ENCODE results near the gene CYTH3. TPM values are rescaled to one million over a fixed set of nuclear protein-coding genes. Genes with fewer than 3 reads are reported as not detected.

The CYTH3 gene
- total and polyA plus RNA-seq, 2 of the 13 experiments (the other 11 are each of a cell fraction or from before 2014, with no cell fraction given) = 3.1 to 3.8 TPM

GRCh38 chr7:6156734-6157133 is 115.7 kb downstream of the CYTH3 start (continued):
- TF ChIP-seq, protein P1, sequence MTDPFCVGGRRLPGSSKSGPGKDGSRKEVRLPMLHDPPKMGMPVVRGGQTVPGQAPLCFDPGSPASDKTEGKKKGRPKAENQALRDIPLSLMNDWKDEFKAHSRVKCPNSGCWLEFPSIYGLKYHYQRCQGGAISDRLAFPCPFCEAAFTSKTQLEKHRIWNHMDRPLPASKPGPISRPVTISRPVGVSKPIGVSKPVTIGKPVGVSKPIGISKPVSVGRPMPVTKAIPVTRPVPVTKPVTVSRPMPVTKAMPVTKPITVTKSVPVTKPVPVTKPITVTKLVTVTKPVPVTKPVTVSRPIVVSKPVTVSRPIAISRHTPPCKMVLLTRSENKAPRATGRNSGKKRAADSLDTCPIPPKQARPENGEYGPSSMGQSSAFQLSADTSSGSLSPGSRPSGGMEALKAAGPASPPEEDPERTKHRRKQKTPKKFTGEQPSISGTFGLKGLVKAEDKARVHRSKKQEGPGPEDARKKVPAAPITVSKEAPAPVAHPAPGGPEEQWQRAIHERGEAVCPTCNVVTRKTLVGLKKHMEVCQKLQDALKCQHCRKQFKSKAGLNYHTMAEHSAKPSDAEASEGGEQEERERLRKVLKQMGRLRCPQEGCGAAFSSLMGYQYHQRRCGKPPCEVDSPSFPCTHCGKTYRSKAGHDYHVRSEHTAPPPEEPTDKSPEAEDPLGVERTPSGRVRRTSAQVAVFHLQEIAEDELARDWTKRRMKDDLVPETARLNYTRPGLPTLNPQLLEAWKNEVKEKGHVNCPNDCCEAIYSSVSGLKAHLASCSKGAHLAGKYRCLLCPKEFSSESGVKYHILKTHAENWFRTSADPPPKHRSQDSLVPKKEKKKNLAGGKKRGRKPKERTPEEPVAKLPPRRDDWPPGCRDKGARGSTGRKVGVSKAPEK (CRISPR knock-in tag; IDR thresholded peaks at IDR 0.05; ENCODE audit: borderline replicate concordance) = no peak
- TF ChIP-seq ZFP36 (IDR thresholded peaks at IDR 0.05; ENCODE audit: borderline replicate concordance, low read depth, low read length, partially characterized antibody) (no peak), SATB2 (CRISPR knock-in tag; IDR thresholded peaks at IDR 0.05) (no peak), ZNF543 (CRISPR knock-in tag; IDR thresholded peaks at IDR 0.05) (no peak), REPIN1 (CRISPR knock-in tag; IDR thresholded peaks at IDR 0.05; ENCODE audit: borderline replicate concordance, low read depth) (no peak), MED8 (CRISPR knock-in tag; IDR thresholded peaks at IDR 0.05; ENCODE audit: insufficient replicate concordance) (no peak), ZNF770 (CRISPR knock-in tag; IDR thresholded peaks at IDR 0.05) (no peak), CAMTA2 (CRISPR knock-in tag; IDR thresholded peaks at IDR 0.05; ENCODE audit: borderline replicate concordance) (no peak)
- TF ChIP-seq, protein P2, sequence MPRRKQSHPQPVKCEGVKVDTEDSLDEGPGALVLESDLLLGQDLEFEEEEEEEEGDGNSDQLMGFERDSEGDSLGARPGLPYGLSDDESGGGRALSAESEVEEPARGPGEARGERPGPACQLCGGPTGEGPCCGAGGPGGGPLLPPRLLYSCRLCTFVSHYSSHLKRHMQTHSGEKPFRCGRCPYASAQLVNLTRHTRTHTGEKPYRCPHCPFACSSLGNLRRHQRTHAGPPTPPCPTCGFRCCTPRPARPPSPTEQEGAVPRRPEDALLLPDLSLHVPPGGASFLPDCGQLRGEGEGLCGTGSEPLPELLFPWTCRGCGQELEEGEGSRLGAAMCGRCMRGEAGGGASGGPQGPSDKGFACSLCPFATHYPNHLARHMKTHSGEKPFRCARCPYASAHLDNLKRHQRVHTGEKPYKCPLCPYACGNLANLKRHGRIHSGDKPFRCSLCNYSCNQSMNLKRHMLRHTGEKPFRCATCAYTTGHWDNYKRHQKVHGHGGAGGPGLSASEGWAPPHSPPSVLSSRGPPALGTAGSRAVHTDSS (CRISPR knock-in tag; conservative IDR thresholded peaks at IDR 0.05) = no peak
